GM23248 (cell line): ENCODE results near the gene WWOX.

Experiments
- EZH2 ChIP-seq: fragments of 200-600 bp; sonication (generic); IDR thresholded peaks from 2 replicates; pipeline ENCODE4 v1.6.1; 2018; ENCODE audit warnings: antibody characterized with exemption, mild to moderate bottlenecking; ENCODE audit not compliant: insufficient read depth, poor library complexity, severe bottlenecking
- EZH2phosphoT487 ChIP-seq: fragments of 200-600 bp; sonication (generic); IDR thresholded peaks from 2 replicates; pipeline ENCODE4 v1.6.1; 2018; ENCODE audit warnings: antibody characterized with exemption, moderate library complexity, mild to moderate bottlenecking, low read depth; ENCODE audit not compliant: insufficient read depth

- TF ChIP-seq EZH2phosphoT487 (no peak), EZH2 (no peak)
These were observed 1072.7 kb downstream of the WWOX start for GRCh38 chr16:79171931-79172705.
